Activated CD4-positive, alpha-beta T cell treated with anti-CD3 and anti-CD28 coated beads for 4 hours (primary cell): Measurements from ENCODE around the gene CIP2A.

ENCODE experiments used
- DNase-seq, 2 donors: peaks; one replicate each; pipeline ENCODE4 v3.0.0-alpha.2; 2020

Gene CIP2A

DNA sequence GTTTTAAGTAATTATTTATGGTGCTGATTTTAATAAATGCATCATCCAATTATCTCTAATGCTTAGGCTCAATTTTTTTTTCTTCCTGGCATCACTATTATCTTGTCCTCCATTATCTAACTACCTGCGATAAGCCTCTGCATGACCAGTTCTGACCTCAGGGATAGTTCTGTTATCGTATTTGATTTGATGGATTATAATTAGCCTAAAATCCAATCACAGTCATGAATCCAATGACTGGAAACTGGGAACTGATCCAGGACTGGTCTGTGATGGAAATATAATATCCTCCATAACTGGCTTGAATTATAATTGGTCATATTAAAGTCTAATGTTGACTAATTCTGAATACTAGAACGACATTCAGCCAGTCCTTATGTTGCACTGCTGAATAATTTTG is 80.0 kb downstream of the CIP2A start:
- no peak for DNase-seq

DNA sequence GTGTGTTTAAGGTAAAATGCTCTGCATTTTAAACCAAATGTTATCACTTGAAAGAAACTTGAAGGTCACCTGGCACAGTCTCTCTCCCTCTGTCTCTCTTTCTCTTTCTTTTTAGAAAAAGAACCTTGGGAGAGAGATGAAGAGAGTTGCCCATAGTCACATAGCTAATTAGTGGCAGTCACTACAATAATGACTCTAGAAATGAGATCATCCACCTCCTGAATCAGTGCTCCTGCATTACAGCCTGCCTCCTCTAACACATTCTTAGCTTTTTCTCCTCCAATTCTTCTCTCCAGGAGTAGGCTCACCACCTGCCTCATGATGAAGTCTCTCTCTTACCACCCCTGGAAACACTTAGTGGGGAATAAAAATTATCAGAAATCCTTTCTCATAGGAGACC is 81.3 kb downstream of the CIP2A start:
- no peak for DNase-seq

DNA sequence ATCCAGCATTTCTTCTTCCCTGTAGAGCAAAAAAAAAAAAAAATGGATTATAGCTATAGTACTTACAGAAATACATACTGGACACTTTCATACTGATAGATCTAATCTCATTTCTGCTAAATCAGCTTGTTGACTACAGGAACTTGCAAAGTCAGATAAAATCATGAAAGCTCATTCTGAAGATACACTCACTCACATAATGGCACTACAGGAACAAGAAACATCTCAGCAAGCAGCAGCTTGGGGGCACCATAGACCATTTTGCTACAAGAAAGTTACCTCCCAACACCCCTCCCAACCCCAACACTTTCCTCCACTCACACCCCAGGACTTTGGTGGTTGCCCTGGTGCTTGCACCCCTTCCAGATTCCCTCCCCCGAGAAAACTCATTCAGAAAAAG is 83.4 kb downstream of the CIP2A start:
- no peak for DNase-seq

DNA sequence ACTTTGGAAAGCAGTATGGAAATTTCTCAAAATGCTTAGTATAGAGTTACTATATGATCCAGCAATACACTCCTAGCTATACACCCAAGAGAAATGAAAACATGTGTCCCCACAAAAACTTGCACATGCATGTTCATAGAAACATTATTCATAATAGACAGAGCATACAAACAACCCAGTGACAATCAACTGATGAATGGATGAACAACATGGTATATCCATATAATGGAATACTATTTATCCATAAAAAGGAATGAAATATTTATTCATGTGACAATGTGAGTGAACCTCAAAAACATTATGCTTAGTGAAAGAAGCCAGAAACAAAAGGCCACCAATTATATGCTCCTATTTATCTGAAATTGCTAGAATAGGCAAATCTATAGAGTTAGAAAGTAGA is 85.5 kb downstream of the CIP2A start:
- no peak for DNase-seq

DNA sequence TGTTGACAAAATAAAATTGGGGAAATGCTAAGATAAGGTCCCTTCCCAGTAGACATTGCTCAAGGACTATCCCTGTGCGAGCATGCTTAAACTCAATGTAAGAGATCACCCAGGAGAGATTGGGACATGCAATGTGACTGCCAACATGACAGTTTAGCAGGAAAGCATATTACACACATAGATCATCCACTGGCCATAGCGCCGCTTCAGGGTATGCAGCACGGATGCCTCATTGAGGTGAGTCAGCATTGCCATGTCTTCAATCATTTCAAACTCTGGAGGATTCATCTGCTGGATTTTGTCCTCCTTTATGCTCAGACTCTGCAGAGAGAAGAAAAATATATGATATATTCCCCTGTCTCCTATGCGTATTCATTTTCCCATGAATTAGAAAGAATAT is 87.7 kb downstream of the CIP2A start:
- no peak for DNase-seq

DNA sequence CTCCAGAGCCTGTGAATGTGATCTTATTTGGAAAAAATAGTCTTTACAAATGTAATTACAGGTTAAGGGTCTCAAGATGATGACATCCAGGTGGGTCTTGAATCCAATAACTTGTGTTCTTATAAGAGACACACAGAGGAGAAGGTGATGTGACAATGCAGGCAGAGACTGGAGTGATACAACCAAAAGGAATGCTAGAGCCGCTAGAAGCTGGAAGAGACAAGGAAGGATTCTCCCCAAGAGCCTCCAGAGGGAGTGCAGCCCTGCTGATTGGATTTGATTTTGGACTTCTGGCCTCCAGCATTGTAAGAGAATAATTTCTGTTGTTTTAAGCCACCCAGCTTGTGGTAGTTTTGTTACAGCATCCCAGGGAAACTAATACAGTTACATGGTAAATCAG is 88.5 kb downstream of the CIP2A start:
- DNase-seq = no peak
